NCI-H1417 treated with DMSO at 0.1 percent for 48 hours (cell line): Measurements from ENCODE around the gene SMS.
"Not testable (repeated sequence)": the region's sequence is repeated elsewhere in the genome, so short reads cannot be mapped to it uniquely, and the experiment has no call there.

Experiments used
- DNase-seq: peaks from one replicate; lab custom pipeline; 2025; lab: John Stamatoyannopoulos, UW

SMS gene

GRCh38 chrX:21952624-21953023 is 12.1 kb downstream of the SMS start:
- DNase-seq, result no peak

- DNase-seq, result not testable (repeated sequence)
These were observed 12.8 kb downstream of the SMS start for GRCh38 chrX:21953195-21953830.

DNA sequence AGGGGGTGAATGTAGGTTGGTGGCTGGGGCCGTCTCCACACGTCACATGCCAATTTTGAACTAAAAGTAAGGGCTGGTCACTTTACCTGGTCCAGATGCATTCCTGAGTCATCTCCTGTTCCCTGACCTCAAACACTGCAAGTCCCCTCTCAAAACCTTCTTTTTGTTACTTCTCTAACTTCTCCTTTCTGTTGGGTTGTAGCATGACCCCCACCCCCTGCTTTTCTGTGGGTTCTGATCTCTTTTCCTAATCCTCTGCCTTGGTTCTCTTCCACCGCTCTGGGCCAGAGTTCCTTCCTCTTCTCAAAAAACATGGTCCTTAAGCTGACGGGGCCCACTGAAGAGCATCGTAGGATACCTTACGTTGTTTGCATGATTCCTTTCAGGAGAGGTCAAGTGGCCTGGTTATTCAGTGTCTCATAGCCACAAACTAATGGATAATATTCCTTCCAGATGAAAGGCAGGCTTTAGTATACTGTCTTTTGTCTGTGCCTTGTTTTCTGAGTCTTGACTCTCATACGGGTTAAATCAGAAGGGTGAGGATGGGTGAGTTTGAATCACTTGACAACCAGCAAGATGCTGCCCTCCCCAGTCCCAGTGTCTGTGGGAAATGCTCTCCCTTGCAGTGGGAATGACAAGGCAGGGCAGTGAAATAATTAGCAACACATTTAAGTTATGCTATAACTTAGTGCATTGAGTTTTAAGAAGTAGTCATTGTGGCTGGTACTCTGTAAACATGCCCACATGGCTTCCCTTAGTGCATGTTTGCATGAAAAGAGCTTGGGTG is 15.1 kb downstream of the SMS start:
- no peak for DNase-seq

DNA sequence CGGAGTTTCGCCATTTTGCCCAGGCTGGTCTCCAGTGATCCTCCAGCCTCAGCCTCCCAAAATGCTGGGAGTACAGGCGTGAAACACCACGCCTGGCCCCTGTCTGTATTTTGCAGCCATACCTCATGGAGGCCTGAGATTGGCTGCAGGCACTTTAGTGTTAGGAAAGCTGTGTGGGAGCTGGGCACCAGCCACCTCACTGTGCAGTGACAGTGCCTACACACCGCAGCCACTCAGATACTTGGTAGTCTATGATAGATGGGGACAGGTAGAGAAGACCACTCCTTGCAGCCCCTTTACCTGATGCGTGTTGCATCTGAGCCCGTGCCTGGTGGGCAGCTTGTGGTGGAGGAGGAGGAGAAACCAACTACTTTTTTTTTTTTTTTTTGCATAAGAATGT is 16.3 kb downstream of the SMS start:
- no peak for DNase-seq

DNA sequence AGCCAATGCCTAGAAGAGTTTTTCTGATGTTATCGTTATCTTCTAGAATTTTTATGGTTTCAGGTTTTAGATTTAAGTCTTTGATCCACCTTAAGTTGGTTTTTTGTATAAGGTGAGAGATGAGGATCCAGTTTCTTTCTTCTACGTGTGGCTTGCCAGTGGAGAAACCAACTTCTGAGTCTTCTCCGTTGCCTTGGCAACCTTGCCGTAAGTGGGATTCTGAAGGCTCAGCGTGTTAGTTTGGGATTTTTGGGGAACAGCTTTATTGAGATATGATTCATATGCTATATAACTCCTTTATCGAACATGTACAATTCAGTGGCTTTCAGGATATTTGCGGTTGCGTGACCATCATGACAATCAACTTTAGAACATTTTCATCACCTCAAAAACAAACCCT is 17.7 kb downstream of the SMS start:
- no peak for DNase-seq

DNA sequence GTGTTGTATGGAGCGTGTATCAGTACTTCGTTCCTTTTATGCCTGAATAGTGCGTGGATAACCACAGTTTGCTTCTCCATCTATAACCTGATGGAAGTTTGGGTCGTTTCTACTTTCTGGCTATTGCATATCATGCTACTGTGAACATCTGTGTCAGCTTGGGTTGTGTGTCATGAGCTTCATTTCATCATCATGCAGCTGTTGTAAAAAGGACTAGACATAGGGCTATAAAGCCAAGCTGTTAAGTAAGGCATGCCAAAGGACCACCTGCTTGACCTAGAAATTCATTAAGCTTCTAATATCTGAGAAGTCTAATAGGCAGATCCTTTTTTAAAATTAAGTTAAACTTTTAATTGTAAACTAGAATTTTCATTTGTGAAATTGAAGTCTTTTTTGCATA is 18.4 kb downstream of the SMS start:
- no peak for DNase-seq

DNA sequence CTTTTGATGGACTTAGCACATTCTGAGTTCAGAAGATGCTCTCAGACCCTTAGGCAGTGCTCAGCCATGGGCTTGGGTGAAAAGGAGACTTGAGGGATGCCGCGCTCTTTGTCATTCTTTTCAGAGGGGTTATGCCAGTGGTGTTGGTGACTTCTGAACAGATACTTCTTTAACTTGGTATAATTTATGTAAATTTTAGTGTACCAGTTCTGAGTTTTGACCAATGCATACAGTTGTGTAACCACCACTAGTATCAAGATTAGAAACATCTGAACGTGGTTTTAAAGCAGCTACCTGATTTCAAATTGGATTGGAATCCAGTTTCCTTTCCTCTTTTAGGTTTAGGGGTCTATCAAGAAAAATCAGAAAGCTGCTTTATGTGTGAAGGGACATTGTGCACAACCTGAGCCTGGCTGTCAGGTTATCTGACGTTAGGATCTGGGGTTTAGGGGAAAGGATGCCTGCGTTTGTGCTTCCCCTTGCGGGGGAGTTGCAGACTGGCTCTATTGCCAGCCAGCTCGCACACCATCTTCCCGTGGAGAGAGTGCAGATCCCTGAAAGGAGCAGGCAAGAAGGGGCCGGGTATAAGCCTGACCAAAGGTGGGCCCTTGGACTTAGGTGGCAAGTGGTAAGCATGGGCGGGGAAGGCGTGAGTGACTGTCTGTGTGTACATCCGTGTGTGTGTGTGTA is 19.0 kb downstream of the SMS start:
- no peak for DNase-seq

DNA sequence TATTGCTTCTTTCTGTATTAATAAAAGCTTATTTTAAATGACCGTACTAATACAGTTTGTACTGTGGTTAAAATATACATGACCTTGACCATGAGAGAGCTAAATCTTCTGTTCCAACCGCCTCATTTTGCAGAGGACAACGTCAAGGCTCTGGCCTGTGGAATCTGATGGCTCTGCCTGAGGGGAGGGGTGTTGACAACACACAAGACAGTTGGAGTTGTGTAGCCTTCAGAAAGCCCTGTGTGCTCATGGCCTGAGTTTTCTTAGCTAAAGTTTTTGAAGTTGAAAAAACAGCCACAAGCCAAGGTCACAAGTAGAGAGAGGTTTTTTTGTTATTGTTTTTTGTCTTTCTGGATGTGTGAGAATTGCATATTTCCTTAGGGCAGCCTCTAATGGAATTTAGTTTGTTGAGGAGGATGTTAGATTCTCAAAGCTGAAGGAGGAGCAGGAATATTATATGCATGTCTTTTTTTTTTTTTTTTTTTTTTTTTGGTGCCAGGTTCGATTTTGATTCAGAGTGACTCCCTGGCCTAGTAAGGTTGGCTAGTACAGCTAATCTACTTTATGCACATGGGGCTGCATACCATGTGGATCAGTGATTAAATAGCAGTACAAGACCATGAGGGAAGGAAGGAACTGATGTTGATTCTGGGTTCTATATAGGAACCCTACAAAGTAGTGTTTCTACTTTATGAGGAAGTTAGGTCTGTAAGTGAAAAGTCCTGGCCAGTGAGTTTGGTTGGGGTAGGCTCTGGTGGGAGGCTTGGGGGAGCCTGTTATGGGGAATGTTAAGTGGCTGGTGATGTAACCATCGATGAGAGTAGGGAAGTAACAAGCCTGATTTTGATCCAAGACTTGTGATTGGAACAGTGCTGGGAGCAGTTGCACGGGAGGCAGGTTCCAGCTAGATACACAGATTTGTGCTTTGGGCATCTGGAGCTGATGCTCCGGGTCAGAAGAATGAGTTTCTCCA is 20.3 kb downstream of the SMS start:
- DNase-seq, result no peak

- no peak for DNase-seq
These were observed 21.9 kb downstream of the SMS start for GRCh38 chrX:21962361-21962760.

- DNase-seq, result no peak
These were observed 22.8 kb downstream of the SMS start for GRCh38 chrX:21963269-21963668.

- no peak for DNase-seq
These were observed 23.4 kb downstream of the SMS start for GRCh38 chrX:21963731-21964405.

- DNase-seq, result no peak
These were observed 26.4 kb downstream of the SMS start for GRCh38 chrX:21966866-21967265.

DNA sequence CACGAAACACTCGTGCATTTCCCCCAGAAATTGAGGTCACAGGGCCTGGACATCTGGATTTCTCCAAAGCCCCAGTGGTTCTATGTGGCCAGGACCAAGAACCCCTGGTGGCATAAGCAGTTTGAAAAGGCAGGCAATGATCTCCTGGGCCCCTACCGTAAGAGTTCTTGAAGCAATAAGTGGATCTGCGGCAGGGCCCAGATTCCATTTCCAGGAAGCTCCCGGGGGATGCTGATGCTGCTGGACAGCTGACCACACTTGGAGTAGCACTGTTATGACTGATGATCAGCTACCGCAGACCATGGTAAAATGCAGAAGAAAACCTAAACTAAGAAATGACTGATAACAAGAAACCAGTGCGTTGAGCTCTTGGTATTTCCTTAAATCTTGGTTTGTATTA is 27.8 kb downstream of the SMS start:
- no peak for DNase-seq

- DNase-seq, result no peak
These were observed 29.8 kb downstream of the SMS start for GRCh38 chrX:21970326-21970725.

GRCh38 chrX:21972046-21972445 is 31.5 kb downstream of the SMS start:
- no peak for DNase-seq

DNA sequence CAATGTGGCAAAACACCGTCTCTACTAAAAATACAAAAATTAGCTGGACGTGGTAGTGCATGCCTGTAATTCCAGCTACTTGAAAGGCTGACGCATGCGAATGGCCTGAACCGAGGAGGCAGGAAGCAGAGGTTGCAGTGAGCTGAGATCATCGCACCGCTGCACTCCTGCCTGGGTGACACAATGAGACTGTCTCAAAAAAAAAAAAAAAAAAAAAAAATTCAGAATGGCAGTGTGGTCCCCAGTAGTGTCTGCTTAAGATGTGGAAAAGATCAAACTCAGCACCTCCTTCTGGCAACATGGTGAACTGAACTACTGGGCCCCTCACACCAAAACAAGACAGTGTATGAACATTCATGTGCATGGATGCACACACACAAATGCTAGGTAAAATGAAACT is 32.2 kb downstream of the SMS start:
- no peak for DNase-seq

DNA sequence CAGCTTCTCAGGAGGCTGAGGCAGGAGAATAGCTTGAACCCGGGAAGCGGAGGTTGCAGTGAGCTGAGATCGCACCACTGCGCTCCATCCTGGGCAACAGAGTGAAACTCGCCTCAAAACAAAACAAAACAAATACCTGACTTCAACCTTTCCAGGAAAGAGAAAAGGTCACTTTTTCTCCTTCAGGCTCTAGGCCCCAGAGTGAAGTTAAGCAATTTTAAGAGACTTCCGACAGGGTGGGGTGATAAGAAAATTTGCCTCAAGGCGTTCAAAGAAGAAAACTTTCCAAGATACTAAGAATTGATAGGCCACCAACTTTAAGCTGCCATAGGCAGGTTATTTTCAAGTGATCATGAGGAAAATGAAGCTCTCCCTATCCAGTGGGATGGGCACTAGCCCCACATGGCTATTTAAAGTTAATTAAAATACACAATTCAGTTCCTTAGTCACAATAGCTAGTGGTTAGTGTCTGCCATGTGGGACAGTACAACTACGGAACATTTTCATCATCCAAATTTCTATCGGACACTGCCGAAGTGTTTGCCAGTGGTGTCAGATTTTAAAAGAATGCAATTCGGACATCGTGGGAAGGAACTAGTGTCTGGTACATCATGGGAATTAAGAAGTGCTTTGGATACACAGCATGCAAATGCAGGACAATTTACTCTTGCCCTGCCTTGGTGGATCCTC is 33.0 kb downstream of the SMS start:
- DNase-seq, result no peak

DNA sequence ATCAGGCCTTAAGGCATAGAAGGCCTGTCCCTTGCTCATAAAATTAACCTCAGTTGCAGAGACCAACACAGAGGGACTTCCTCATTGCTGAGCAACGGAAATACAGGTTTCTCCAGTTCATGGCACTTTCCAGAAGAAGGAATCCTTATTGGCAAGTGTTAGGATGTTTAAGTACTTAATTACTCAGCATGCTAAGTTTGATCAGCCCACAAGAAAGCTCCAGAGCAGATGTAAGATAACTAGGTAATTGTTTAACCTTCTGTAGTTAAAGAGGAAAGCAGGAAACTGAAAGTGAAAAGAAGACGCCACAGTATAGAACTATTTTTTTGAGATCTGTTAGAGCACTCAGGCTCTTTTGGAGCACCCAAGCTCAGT is 33.5 kb downstream of the SMS start:
- DNase-seq, result no peak

GRCh38 chrX:21975242-21975641 is 34.7 kb downstream of the SMS start:
- DNase-seq, result no peak

- DNase-seq, result no peak
These were observed 35.3 kb downstream of the SMS start for GRCh38 chrX:21975812-21976211.

GRCh38 chrX:21978346-21978745 is 37.8 kb downstream of the SMS start:
- no peak for DNase-seq
